ENCODE measurements around the gene RAB6A. TPM values are rescaled to one million over a fixed set of nuclear protein-coding genes. Genes with fewer than 3 reads are reported as not detected.

The RAB6A gene
- total and polyA plus RNA-seq, 3 experiments from 2014 or later: 66.9 to 125 (median 69.9) TPM

DNA sequence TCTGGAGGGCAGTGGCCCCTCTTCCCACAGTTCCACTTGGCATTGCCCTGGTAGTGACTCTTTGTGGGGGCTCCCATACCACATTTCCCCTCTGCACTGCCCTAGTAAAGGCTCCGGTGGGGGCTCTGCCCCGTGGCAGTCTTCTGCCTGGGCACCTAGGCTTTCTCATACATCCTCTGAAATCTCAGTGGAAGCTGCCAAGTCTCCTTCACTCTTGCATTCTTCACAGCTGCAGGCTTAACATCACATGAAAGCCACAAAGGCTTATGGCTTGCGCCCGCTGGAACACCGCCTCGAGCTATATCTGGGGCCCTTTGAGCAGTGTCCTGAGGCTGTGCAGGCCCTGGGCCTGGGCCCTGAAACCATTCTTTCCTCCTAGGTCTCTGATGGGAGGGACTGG is 89.2 kb downstream of the RAB6A start:
- ChIA-PET CTCF (interaction anchor here (1.1 kb wide), 1 partner anchor 11 kb away, joined by 4 read pairs; no protein-coding TSS in a partner anchor), POLR2A (no interaction called here)
- no peaks in the 10 kb centered on the region for H3K9me3 ChIP-seq (ENCODE audit: low read length)
- Mint-ChIP-seq H3K27me3 (no peaks in the 10 kb centered on the region), H3K4me1 (no peaks in the 10 kb centered on the region), H3K9me3 (no peaks in the 10 kb centered on the region), H3K4me3 (no peak overlapping the region), H3K27ac (no peak overlapping the region), H3K36me3 (peaks cover 0 to 20% (median 12%) of the 10 kb centered on the region in 3 donors)
- no peak for DNase-seq
- H3K27ac ChIP-seq (ENCODE audit: low read depth, low read length): no peak overlapping the region
- no peaks in the 10 kb centered on the region for H3K36me3 ChIP-seq (ENCODE audit: insufficient read depth, low read length)
- no peaks in the 10 kb centered on the region for H3K27me3 ChIP-seq (ENCODE audit: insufficient read depth, low read length, poor library complexity, severe bottlenecking)
- H3K4me1 ChIP-seq (ENCODE audit: insufficient read depth, low read length): no peaks in the 10 kb centered on the region
- no peak overlapping the region for H3K4me3 ChIP-seq (ENCODE audit: low read length)

GRCh38 chr11:73670808-73671207 is 90.1 kb downstream of the RAB6A start:
- no peaks in the 10 kb centered on the region for H3K9me3 ChIP-seq (ENCODE audit: low read length)
- ChIA-PET POLR2A (no interaction called here), CTCF (interaction anchor here (1.1 kb wide), 1 partner anchor 10 kb away, joined by 4 read pairs; no protein-coding TSS in a partner anchor)
- no peaks in the 10 kb centered on the region for H3K27me3 ChIP-seq (ENCODE audit: insufficient read depth, low read length, poor library complexity, severe bottlenecking)
- no peak overlapping the region for H3K4me3 ChIP-seq (ENCODE audit: low read length)
- no peaks in the 10 kb centered on the region for H3K36me3 ChIP-seq (ENCODE audit: insufficient read depth, low read length)
- H3K4me3 Mint-ChIP-seq: no peak overlapping the region
- no peaks in the 10 kb centered on the region for H3K4me1 ChIP-seq (ENCODE audit: insufficient read depth, low read length)
- no peaks in the 10 kb centered on the region for H3K27me3 Mint-ChIP-seq
- H3K9me3 Mint-ChIP-seq: no peaks in the 10 kb centered on the region
- H3K4me1 Mint-ChIP-seq: no peaks in the 10 kb centered on the region
- peaks cover 0 to 13% (median 11%) of the 10 kb centered on the region in 3 donors for H3K36me3 Mint-ChIP-seq
- DNase-seq: no peak
- H3K27ac Mint-ChIP-seq: no peak overlapping the region
- H3K27ac ChIP-seq (ENCODE audit: low read depth, low read length): no peak overlapping the region

GRCh38 chr11:73667891-73668290 is 93.0 kb downstream of the RAB6A start:
- peaks cover 0 to 3% (median 0%) of the 10 kb centered on the region in 3 donors for H3K4me1 Mint-ChIP-seq
- Histone ChIP-seq H3K36me3 (ENCODE audit: insufficient read depth, low read length) (no peaks in the 10 kb centered on the region), H3K9me3 (ENCODE audit: low read length) (no peaks in the 10 kb centered on the region), H3K4me3 (ENCODE audit: low read length) (no peak overlapping the region), H3K27ac (ENCODE audit: low read depth, low read length) (no peak overlapping the region), H3K4me1 (ENCODE audit: insufficient read depth, low read length) (no peaks in the 10 kb centered on the region), H3K27me3 (ENCODE audit: insufficient read depth, low read length, poor library complexity, severe bottlenecking) (no peaks in the 10 kb centered on the region)
- ChIA-PET POLR2A (no interaction called here), CTCF (interaction anchor here (1.5 kb wide), 1 partner anchor 42 kb away, joined by 8 read pairs; no protein-coding TSS in a partner anchor)
- peaks cover 0 to 9% (median 4%) of the 10 kb centered on the region in 3 donors for H3K36me3 Mint-ChIP-seq
- no peak overlapping the region for H3K27ac Mint-ChIP-seq
- no peaks in the 10 kb centered on the region for H3K9me3 Mint-ChIP-seq
- no peak overlapping the region for H3K4me3 Mint-ChIP-seq
- no peak for DNase-seq
- no peaks in the 10 kb centered on the region for H3K27me3 Mint-ChIP-seq

- Histone ChIP-seq H3K9me3 (ENCODE audit: low read length) (no peaks in the 10 kb centered on the region), H3K27ac (ENCODE audit: low read depth, low read length) (no peak overlapping the region), H3K36me3 (ENCODE audit: insufficient read depth, low read length) (no peaks in the 10 kb centered on the region), H3K4me1 (ENCODE audit: insufficient read depth, low read length) (peaks cover 7% of the 10 kb centered on the region), H3K4me3 (ENCODE audit: low read length) (no peak overlapping the region), H3K27me3 (ENCODE audit: insufficient read depth, low read length, poor library complexity, severe bottlenecking) (no peaks in the 10 kb centered on the region)
- peak overlapping the region in 5 of 8 donors; percentile 13 to 79 (median 40) for H3K27ac Mint-ChIP-seq
- ChIA-PET POLR2A (no interaction called here), CTCF (interaction anchor here (1.1 to 8.6 kb wide), 2 partner anchors 40 to 329 kb away, joined by 4 to 138 read pairs; no protein-coding TSS in a partner anchor)
- peaks cover 7 to 13% (median 8%) of the 10 kb centered on the region in 3 donors for H3K4me1 Mint-ChIP-seq
- H3K27me3 Mint-ChIP-seq: peaks cover 0 to 3% of the 10 kb centered on the region in 2 donors
- no peak overlapping the region for H3K4me3 Mint-ChIP-seq
- no peak for DNase-seq
- H3K36me3 Mint-ChIP-seq: peaks cover 0 to 11% (median 7%) of the 10 kb centered on the region in 3 donors
- no peaks in the 10 kb centered on the region for H3K9me3 Mint-ChIP-seq
These were observed 96.0 kb downstream of the RAB6A start for GRCh38 chr11:73664877-73665276.

GRCh38 chr11:73663604-73664495 is 97.0 kb downstream of the RAB6A start:
- DNase-seq: no peak
- peaks cover 0 to 3% of the 10 kb centered on the region in 2 donors for H3K27me3 Mint-ChIP-seq
- POLR2A ChIA-PET: no interaction called here

DNA sequence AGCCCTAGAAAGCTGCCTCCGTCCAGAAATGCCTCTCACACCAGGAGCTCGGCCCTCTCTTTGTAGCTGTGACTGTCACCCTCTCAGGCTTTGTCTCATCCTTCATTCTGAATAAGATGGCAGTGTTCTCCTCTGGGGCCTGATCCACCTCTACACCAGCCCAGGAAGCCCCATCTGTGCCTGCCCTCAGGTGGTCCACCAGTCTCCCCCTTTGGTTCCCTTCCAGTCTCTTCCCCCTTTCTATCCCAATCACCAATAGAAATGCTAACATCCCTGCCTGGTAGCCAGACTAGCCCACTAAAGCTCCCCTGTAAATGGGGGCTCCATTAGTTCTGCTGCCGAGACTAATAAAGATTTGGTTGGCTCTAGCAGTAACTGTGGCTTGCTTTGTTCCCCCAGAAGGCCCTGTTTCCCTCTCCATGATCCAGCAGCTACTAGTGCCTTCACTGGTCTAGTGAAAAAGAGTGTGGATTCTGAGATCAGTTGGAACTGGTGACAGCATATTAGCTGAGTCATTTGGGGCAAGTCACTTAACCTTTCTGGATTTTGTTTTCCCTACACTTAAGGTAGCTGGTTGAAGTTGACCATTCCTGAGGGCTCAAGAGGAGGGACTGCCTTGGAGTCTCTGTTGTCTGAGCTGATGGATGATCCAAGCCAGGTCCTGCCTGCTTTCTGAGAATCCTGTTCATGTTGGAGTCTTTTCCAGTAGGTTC is 98.3 kb downstream of the RAB6A start:
- Mint-ChIP-seq H3K4me3 (peak overlapping the region in 1 of 7 donors; percentile 15), H3K36me3 (peaks cover 0 to 14% (median 8%) of the 10 kb centered on the region in 3 donors), H3K4me1 (peaks cover 7 to 13% (median 8%) of the 10 kb centered on the region in 3 donors), H3K27ac (peak overlapping the region in 2 of 8 donors; percentile 40 to 62), H3K27me3 (peaks cover 0 to 3% of the 10 kb centered on the region in 2 donors), H3K9me3 (no peaks in the 10 kb centered on the region)
- no peak for DNase-seq
- H3K36me3 ChIP-seq (ENCODE audit: insufficient read depth, low read length): no peaks in the 10 kb centered on the region
- no peak overlapping the region for H3K4me3 ChIP-seq (ENCODE audit: low read length)
- ChIA-PET POLR2A (no interaction called here), CTCF (interaction anchor here (0.6 to 8.6 kb wide), 9 partner anchors 11 to 311 kb away, joined by 3 to 138 read pairs (median 3); no protein-coding TSS in a partner anchor)
- no peaks in the 10 kb centered on the region for H3K9me3 ChIP-seq (ENCODE audit: low read length)
- H3K27ac ChIP-seq (ENCODE audit: low read depth, low read length): no peak overlapping the region
- peaks cover 7% of the 10 kb centered on the region for H3K4me1 ChIP-seq (ENCODE audit: insufficient read depth, low read length)
- H3K27me3 ChIP-seq (ENCODE audit: insufficient read depth, low read length, poor library complexity, severe bottlenecking): no peaks in the 10 kb centered on the region

More at GRCh38 chr11:73663604-73664495, 97.0 kb downstream of the RAB6A start:
- no peaks in the 10 kb centered on the region for H3K36me3 ChIP-seq (ENCODE audit: insufficient read depth, low read length)
- Mint-ChIP-seq H3K9me3 (no peaks in the 10 kb centered on the region), H3K4me1 (peaks cover 7 to 13% (median 8%) of the 10 kb centered on the region in 3 donors), H3K27ac (peak overlapping the region in 3 of 8 donors; percentile 1 to 75 (median 29)), H3K36me3 (peaks cover 0 to 11% (median 8%) of the 10 kb centered on the region in 3 donors), H3K4me3 (no peak overlapping the region)
- no peaks in the 10 kb centered on the region for H3K9me3 ChIP-seq (ENCODE audit: low read length)
- no peak overlapping the region for H3K27ac ChIP-seq (ENCODE audit: low read depth, low read length)
- H3K4me3 ChIP-seq (ENCODE audit: low read length): no peak overlapping the region
- CTCF ChIA-PET: interaction anchor here (4.9 to 8.6 kb wide), 2 partner anchors 39 to 312 kb away, joined by 39 to 138 read pairs; no protein-coding TSS in a partner anchor
- H3K27me3 ChIP-seq (ENCODE audit: insufficient read depth, low read length, poor library complexity, severe bottlenecking): no peaks in the 10 kb centered on the region
- H3K4me1 ChIP-seq (ENCODE audit: insufficient read depth, low read length): peaks cover 7% of the 10 kb centered on the region

- Mint-ChIP-seq H3K36me3 (peaks cover 0 to 18% (median 5%) of the 10 kb centered on the region in 3 donors), H3K27ac (no peak overlapping the region), H3K4me3 (peak overlapping the region in 3 of 7 donors; percentile 42 to 61 (median 48)), H3K9me3 (no peaks in the 10 kb centered on the region), H3K4me1 (peaks cover 7 to 13% (median 8%) of the 10 kb centered on the region in 3 donors), H3K27me3 (peaks cover 0 to 3% of the 10 kb centered on the region in 2 donors)
- DNase-seq: peak; percentile 71 to 85 (median 78)
- H3K9me3 ChIP-seq (ENCODE audit: low read length): no peaks in the 10 kb centered on the region
- ChIA-PET CTCF (interaction anchor here (0.6 to 8.6 kb wide), 31 partner anchors 8 to 361 kb away, joined by 3 to 138 read pairs (median 3); partner anchors contain the start of gene ARHGEF17), POLR2A (no interaction called here)
- H3K4me3 ChIP-seq (ENCODE audit: low read length): no peak overlapping the region
- no peak overlapping the region for H3K27ac ChIP-seq (ENCODE audit: low read depth, low read length)
- H3K27me3 ChIP-seq (ENCODE audit: insufficient read depth, low read length, poor library complexity, severe bottlenecking): no peaks in the 10 kb centered on the region
- H3K4me1 ChIP-seq (ENCODE audit: insufficient read depth, low read length): peaks cover 7% of the 10 kb centered on the region
- no peaks in the 10 kb centered on the region for H3K36me3 ChIP-seq (ENCODE audit: insufficient read depth, low read length)
These were observed 99.7 kb downstream of the RAB6A start for GRCh38 chr11:73661035-73661628.

Data from CD8-positive, alpha-beta memory T cell (primary cell).